Measurements from ENCODE around the gene ADCY3.

DNA sequence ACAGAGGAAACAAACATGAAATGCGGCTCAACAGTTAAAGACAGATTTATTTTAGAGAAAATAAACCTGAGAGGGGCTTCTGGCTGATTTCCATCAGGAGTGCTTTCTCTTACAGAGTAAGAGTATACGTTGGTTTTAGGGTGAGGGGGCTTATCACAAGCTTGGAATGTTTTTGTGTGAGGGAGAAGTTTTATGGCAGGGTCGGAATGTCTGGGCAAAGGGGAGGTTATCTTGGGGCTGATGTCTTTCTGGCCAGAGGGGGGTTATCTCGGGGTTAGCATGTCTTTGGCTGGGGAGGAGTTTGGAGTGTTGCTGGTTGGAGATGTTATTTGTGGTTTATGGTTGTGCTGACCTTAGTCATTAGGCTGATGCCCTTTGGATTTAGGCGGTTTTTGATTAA, 149.0 kb downstream of the ADCY3 start:
- TF ChIP-seq, protein P1, sequence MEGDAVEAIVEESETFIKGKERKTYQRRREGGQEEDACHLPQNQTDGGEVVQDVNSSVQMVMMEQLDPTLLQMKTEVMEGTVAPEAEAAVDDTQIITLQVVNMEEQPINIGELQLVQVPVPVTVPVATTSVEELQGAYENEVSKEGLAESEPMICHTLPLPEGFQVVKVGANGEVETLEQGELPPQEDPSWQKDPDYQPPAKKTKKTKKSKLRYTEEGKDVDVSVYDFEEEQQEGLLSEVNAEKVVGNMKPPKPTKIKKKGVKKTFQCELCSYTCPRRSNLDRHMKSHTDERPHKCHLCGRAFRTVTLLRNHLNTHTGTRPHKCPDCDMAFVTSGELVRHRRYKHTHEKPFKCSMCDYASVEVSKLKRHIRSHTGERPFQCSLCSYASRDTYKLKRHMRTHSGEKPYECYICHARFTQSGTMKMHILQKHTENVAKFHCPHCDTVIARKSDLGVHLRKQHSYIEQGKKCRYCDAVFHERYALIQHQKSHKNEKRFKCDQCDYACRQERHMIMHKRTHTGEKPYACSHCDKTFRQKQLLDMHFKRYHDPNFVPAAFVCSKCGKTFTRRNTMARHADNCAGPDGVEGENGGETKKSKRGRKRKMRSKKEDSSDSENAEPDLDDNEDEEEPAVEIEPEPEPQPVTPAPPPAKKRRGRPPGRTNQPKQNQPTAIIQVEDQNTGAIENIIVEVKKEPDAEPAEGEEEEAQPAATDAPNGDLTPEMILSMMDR (IDR thresholded peaks at IDR 0.05), result no peak
- TF ChIP-seq POLR2A (IDR thresholded peaks at IDR 0.05), result no peak
